NCI-H460 (cell line): ENCODE results near the gene GLO1. TPM values are rescaled to one million over a fixed set of nuclear protein-coding genes. Genes with fewer than 3 reads are reported as not detected.

Experiments
- DNase-seq: peaks from one replicate; pipeline ENCODE4 v3.0.0-alpha.2; 2016; ENCODE audit warnings: low read depth; ENCODE audit errors: extremely low read depth
- total RNA-seq: library from RNA; depleted of rRNA; stranded (reverse); fragments of >200 nt; shearing (Covaris generic); gene quantifications from 2 replicates; pipeline ENCODE4 v1.2.3, GENCODE V29; 2014

Gene GLO1
- total RNA-seq, 1 experiment from 2014 or later, result 218 TPM

GRCh38 chr6:38673397-38674165 is 29.4 kb downstream of the GLO1 start:
- DNase-seq, result no peak

DNA sequence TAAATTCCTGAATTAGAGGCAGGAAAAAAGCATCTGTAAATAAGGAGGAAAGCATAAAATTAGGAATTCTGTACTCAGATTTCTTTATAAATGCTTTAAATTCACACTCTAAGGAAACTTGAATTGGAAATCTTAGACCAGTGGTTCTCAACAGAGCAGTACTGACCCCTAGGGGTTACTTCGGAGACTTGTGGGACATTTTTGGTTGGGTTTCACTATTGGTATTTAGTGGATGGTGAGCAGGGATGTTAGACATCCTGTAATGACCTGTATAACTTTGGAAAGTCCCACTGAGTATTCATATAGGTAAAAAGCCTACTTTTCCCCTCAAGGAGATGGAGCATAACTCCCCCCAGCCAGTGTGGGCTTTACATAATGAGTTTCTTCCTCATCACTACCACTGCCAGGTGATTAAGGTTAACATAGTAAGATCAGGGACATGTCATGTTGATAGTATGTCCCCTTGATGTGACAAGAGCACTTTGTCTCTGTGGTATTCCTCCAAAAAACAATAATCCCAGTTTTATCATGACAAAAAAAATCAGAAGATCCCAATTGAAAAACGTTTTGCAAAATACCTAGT is 31.0 kb downstream of the GLO1 start:
- peak; percentile 21 for DNase-seq

DNA sequence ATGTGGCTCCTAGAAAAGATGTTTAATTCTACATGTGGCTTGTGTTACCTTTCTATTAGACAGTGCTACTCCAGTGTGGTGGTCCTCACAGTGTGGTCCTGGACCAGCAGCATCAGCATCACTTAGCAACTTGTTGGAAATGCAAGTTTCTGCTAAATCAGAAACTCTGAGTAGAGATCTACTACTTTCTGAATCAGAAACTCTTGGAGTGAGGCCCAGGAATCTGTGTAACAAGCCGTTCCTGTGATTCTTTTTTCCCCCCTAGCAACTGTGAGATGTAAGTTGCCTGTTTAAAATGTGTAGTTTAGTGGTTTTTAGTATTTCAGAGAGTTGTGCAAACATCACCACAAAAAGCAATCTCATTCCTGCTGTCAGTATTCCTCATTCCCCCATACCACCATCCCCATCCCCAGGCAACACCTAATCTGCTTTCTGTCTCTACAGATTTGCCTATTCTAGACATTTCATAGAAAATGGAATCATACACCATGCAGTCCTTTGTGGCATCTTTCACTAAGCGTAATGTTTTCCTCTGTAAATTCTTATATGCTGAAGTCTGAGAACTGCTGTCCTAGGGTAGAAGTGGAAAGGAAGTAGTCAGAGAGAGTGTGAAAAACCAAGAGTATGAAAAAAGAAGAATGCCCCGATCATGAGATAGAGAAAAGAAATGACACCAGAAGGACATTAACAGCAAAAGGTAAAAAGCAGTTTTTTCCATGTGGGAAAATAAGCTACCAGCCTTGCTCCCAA is 44.4 kb downstream of the GLO1 start:
- no peak for DNase-seq

- DNase-seq, result no peak
Observed at GRCh38 chr6:38656896-38657295, 46.0 kb downstream of the GLO1 start.

- no peak for DNase-seq
Observed at GRCh38 chr6:38654263-38654662, 48.7 kb downstream of the GLO1 start.

GRCh38 chr6:38651121-38651784 is 51.7 kb downstream of the GLO1 start:
- no peak for DNase-seq

DNA sequence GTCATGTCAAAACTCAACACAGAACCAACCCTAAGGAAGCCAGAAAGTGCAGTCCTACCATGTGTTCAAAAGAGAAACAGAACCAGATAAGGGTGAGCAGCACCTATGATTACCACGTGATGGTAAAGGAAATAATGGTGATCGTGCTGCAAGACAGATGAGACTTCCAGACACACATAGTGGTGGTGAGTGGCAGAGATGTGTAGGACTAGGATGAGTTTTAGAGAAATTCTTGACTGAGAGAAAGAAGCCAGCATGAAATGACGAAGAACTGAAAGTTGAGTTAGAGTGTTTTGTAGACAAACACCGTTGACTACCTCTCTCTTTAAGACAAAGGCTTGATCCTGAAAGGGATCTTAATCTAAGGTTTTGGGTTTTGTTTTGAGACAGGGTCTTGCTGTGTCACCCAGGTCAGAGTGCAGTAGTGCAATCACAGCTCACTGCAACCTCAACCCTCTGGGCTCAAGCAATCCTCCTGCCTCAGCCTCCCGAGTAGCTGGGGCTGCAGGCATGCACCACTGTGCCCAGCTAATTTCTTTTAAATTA is 52.7 kb downstream of the GLO1 start:
- no peak for DNase-seq

- no peak for DNase-seq
Observed at GRCh38 chr6:38649744-38650143, 53.2 kb downstream of the GLO1 start.

DNA sequence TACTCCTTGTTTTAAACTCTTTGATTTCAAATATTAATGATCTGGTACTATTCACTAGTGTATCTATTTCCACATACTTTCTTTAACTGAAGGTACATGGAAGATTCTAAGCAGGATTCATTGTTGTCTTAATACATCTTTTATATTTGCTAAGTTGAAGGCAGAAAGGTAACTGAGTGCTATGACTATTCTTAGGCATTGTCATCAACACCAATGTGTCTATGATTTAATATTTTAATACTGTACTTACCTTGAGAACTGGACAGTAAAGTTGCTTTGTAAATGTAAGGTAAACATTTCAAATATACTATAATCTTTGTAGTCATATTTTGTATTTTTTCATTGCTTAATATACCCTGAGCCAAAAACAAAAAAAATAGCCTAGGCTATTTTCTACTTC is 54.3 kb downstream of the GLO1 start:
- no peak for DNase-seq

DNA sequence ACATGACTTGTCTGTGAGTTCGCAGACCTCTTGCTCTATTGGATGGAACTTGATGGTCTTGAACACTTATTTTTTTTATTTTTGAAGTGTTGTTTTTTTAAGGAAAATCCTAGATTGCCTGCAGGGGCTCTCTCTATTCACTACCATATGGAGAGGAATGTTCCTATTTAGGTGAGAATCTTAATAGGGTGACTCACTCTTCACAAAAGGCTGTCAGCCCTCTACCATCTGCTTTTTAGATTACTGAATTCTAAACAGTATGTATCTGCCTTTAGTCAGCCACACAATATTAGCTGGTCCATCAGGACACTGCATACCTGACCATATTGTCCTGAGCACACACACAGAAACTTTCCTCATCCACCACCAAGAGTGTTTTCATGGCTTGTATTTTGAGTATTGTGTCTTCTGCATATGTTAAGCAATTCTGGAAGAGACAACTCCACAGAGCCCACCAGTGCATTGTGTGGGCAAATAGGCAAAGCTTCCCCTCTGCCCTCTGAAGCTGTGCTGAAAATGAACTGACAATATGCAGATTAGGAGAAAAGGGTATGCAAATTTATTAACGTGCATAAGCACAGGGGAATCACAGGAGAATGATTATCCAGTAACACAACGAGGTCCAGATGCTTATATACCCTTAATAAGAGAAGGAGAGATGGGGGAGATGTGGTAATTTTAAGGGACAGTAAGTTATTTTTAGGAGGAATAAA is 56.6 kb downstream of the GLO1 start:
- DNase-seq, result no peak

GRCh38 chr6:38644951-38645350 is 58.0 kb downstream of the GLO1 start:
- DNase-seq, result no peak

DNA sequence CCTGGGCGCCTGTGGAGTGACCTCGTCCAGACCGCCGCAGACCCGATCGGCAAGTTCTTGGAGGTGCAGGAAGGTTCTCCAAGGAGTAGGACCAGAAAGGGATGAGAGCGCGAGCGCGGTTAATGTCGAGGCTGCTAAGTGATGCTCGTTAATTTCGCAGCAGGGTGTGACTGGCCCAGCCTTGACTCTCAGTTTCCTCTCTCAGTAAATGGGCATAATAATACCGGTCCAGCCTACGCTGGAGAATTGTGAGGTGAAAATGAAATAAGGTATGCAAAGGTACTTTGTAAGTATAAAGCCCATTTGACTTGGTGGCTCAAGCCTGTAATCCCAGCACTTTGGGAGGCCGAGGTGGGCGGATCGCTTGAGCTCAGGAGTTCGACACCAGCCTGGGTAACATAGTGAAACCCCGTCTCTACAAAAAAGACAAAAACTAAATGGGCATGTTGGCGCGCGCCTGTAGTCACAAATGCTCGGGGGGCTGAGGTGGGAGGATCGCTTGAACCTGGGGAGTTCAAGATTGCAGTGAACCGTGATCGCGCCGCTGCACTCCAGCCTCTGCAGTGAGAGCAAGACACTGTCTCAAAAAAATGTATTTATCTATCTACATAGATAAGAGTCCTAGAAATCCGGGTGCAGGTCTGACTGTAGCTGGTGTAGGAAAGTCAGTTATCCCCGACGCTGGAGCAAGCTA is 62.6 kb downstream of the GLO1 start:
- no peak for DNase-seq

GRCh38 chr6:38639498-38640215 is 63.3 kb downstream of the GLO1 start, which contains the start of gene BTBD9:
Gene BTBD9, minus strand, starts transcription at chr6:38639929.
- DNase-seq, result peak; percentile 46

DNA sequence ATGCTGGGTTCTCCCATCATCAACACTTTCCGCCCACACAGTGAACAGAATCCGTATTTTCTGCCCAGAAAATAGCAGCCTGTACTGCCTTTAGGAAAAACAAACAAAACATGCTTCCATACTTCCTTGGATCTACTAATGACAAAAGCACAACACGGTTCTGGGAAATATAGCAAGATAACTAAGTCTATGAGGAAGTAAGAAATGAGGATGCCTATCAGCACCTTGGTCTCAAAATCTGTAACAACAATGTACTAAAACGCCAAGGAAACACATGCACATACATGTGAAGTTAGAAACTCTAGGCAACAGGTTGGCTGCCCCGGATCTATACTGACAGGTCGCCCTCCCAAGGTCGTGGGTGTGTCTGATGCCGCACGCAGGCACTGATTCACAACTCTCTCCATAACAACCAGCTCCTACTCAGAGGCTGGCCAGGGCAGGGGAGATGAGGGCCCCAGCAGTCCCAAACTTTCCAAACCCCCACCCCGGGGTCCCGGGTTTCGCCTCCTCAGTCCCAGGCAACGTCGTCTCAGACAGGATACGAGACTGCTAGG is 63.9 kb downstream of the GLO1 start:
- no peak for DNase-seq

GRCh38 chr6:38637756-38638155 is 65.2 kb downstream of the GLO1 start:
- DNase-seq, result no peak

GRCh38 chr6:38636027-38636426 is 66.9 kb downstream of the GLO1 start:
- no peak for DNase-seq

DNA sequence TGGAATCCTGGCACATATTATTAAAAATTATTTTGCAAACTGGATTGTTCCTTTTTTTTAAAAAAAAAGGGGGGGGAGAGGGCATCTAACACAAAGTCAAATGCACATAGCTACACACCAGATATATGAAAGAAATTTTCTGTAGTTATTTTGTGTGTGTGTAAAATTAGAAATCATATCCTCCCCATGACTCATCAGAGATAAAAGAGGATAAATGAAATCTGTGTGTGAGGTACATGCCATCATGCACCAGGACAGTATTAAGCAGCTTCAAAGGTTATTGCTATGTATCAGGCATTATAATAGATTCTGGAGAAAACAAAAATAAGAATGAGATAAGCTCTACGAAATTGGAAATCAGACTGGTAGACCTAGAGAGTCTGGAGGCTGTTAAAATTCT is 68.4 kb downstream of the GLO1 start:
- DNase-seq, result no peak

- no peak for DNase-seq
Observed at GRCh38 chr6:38632490-38632889, 70.5 kb downstream of the GLO1 start.
